Neural crest cell (in vitro differentiated cells): ENCODE results near the gene COL21A1. TPM values are rescaled to one million over a fixed set of nuclear protein-coding genes. Genes with fewer than 3 reads are reported as not detected.

Experiments
- DNase-seq: peaks from one replicate; pipeline ENCODE4 v3.0.0; 2021; ENCODE audit warnings: low read depth, mixed read lengths, low spot score
- H3K27ac Mint-ChIP-seq: one replicate; pipeline ENCODE4 v1.8.0; 2021; ENCODE audit warnings: mild to moderate bottlenecking, mixed read lengths; ENCODE audit not compliant: unreplicated experiment
- H3K27me3 Mint-ChIP-seq: 2 replicates; pipeline ENCODE4 v1.8.0; 2021; ENCODE audit warnings: low read depth, mild to moderate bottlenecking, mixed read lengths
- H3K36me3 Mint-ChIP-seq: 2 replicates; pipeline ENCODE4 v1.8.0; 2021; ENCODE audit warnings: low read depth, mild to moderate bottlenecking, mixed read lengths
- H3K4me1 Mint-ChIP-seq: 2 replicates; pipeline ENCODE4 v1.8.0; 2021; ENCODE audit warnings: mixed read lengths
- H3K4me3 Mint-ChIP-seq: one replicate; pipeline ENCODE4 v1.8.0; 2021; ENCODE audit warnings: mild to moderate bottlenecking, mixed read lengths
- H3K9me3 Mint-ChIP-seq: 2 replicates; pipeline ENCODE4 v1.8.0; 2021; ENCODE audit warnings: mixed read lengths
- total RNA-seq: library from RNA; stranded (reverse); gene quantifications from 2 replicates; pipeline ENCODE4 v1.2.1, GENCODE V29; 2021
- TF ChIP-seq, protein P1 (sequence below): fragments of 200-600 bp; sonication (generic); conservative IDR thresholded peaks from 2 replicates; pipeline ENCODE4 v1.5.0; 2021; ENCODE audit warnings: antibody characterized with exemption, mild to moderate bottlenecking

The COL21A1 gene
- total RNA-seq, 1 donor from 2014 or later, result not detected

DNA sequence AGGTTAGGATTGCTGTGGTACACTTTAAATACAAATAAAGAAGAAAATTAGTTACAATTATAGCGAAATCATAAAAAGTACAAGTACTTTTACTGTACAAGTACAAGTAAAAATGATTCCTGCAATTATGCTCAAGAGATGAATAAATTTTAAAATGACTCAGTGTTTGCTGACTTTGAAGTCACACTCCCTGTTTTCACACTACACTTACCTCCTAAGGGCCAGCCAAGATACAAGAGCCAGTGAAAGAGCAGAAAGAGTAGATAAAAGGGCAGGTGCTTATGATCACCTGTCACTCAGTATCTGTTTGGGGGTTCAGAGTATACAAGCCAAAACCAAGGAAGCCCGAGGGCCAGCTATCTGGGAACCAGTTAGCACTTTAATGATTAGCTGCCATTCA, 41.0 kb upstream of the COL21A1 start:
- H3K36me3 Mint-ChIP-seq, result no peaks in the 10 kb centered on the region
- no peaks in the 10 kb centered on the region for H3K4me1 Mint-ChIP-seq
- no peaks in the 10 kb centered on the region for H3K9me3 Mint-ChIP-seq
- no peak overlapping the region for H3K27ac Mint-ChIP-seq
- TF ChIP-seq, protein P1, sequence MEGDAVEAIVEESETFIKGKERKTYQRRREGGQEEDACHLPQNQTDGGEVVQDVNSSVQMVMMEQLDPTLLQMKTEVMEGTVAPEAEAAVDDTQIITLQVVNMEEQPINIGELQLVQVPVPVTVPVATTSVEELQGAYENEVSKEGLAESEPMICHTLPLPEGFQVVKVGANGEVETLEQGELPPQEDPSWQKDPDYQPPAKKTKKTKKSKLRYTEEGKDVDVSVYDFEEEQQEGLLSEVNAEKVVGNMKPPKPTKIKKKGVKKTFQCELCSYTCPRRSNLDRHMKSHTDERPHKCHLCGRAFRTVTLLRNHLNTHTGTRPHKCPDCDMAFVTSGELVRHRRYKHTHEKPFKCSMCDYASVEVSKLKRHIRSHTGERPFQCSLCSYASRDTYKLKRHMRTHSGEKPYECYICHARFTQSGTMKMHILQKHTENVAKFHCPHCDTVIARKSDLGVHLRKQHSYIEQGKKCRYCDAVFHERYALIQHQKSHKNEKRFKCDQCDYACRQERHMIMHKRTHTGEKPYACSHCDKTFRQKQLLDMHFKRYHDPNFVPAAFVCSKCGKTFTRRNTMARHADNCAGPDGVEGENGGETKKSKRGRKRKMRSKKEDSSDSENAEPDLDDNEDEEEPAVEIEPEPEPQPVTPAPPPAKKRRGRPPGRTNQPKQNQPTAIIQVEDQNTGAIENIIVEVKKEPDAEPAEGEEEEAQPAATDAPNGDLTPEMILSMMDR, result no peak
- DNase-seq, result no peak
- peaks cover 2% of the 10 kb centered on the region for H3K27me3 Mint-ChIP-seq
- H3K4me3 Mint-ChIP-seq, result no peak overlapping the region

DNA sequence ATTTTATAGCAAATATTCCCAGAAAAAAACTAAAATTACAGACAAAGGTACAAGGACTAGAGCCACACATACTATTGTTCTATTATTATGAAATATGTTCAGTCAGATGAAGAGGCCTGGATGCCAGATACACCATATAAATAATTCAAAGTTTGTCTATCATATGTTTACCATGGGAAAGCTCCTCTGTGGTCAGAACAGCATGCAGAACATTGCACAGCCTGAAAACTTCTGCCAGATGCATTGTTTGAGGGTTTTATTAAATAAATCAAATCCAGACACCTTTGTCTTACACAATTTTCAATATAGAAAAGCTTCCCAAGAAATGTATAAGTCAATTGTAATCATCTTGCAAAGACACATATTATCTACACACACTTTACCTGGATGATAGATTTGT, 35.0 kb upstream of the COL21A1 start:
- H3K36me3 Mint-ChIP-seq, result no peaks in the 10 kb centered on the region
- H3K27me3 Mint-ChIP-seq, result peaks cover 6% of the 10 kb centered on the region
- TF ChIP-seq, protein P1, result no peak
- no peak overlapping the region for H3K27ac Mint-ChIP-seq
- H3K4me3 Mint-ChIP-seq, result no peak overlapping the region
- H3K4me1 Mint-ChIP-seq, result peaks cover 11% of the 10 kb centered on the region
- no peaks in the 10 kb centered on the region for H3K9me3 Mint-ChIP-seq
- no peak for DNase-seq

DNA sequence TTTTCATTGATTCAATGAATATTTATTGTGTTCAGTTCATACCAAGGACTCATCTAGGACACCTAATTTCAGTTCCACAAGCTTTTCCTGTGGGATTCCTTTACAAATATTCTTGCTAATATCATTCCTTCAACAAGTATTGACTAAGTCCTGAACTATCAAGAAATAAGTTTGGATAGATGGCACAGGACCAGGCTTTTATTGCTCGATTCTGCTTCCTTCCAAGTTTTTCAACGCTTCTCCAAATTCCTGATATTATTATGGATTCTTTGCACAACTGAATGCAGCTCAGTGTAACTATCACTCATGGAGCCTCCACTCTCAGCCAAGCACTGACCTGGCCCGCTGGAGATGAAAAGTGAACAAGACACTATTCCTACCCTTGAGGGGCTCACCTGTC, 32.7 kb upstream of the COL21A1 start:
- Mint-ChIP-seq H3K9me3 (no peaks in the 10 kb centered on the region), H3K4me3 (no peak overlapping the region), H3K36me3 (no peaks in the 10 kb centered on the region), H3K4me1 (peaks cover 11% of the 10 kb centered on the region), H3K27me3 (peaks cover 11% of the 10 kb centered on the region), H3K27ac (no peak overlapping the region)
- TF ChIP-seq, protein P1, result no peak
- DNase-seq, result no peak

DNA sequence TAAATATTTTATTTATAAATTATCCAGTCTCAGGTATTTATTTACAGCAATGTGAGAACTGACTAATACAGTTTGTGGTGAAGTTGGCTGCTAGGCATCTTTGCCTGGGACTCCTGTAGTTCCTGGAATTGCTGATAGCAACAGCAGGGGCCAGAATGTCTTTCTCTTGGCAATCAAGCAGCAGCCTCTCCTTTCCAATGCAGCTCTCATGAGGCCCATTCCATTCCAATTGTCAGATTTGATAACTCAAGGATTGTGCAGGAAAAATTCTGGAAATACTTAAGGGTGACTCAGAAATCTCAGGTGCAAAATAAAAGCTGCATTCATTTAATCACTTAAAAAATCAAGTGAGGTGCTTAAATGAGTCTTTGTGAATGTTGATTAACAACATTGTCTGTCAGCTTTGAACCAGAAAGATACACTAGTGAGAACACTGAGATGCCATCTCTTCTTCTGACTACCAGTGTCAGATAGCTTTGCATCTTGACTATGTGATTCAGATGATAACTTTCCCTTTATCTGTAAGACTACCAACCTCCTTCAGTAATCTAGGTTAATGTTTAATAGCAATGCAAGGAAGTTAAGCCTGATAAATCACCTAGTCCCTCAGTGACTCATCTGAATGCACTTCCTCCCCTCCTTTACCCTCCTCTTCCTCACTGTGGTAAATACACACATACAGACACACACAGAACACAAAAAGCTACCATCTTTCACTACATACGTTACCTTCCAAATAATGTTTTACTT, 32.1 kb upstream of the COL21A1 start:
- Mint-ChIP-seq H3K27ac (no peak overlapping the region), H3K4me1 (peaks cover 11% of the 10 kb centered on the region), H3K27me3 (peaks cover 11% of the 10 kb centered on the region), H3K9me3 (no peaks in the 10 kb centered on the region), H3K4me3 (no peak overlapping the region), H3K36me3 (no peaks in the 10 kb centered on the region)
- DNase-seq, result no peak
- TF ChIP-seq, protein P1, result no peak

DNA sequence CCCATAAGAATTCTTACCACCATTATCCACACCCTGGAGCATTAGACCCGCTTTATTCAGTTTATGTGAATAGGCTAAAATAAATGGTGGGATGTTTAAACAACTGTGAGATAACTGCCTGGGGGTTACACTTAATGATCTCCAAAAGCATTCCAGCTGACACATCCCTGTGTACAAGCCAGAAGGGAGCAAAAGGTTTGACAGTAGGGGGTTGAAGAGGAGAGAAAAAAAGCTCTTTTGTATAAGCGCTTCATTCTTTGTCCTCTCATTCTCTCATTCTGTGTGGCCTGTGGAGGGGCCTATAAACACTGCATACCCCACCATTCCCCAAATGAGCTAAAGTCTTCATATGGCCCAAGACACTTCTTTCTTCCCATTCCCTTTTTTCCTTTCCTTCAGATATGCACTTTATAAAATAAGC, 30.8 kb upstream of the COL21A1 start:
- no peak for DNase-seq

More for the DNA sequence above, 30.8 kb upstream of the COL21A1 start:
- Mint-ChIP-seq H3K4me1 (peaks cover 11% of the 10 kb centered on the region), H3K36me3 (peaks cover 3% of the 10 kb centered on the region), H3K27ac (no peak overlapping the region), H3K27me3 (peaks cover 11% of the 10 kb centered on the region), H3K9me3 (peaks cover 4% of the 10 kb centered on the region), H3K4me3 (no peak overlapping the region)
- TF ChIP-seq, protein P1, result no peak
